Stimulated activated CD4-positive, alpha-beta T cell treated with anti-CD3 and anti-CD28 coated beads, Interleukin-15, amount 100 ng/mL, for 48 hours (primary cell): ENCODE measurements around the gene ZBTB32.

Experiments used
- DNase-seq, 2 donors: peaks; one replicate each; pipeline ENCODE4 v3.0.0-alpha.2; 2020; ENCODE audit warnings: low read depth in 2 of 2

ZBTB32 gene

GRCh38 chr19:35736913-35737886 lies 32.8 kb downstream of the ZBTB32 start:
- no peak for DNase-seq

GRCh38 chr19:35738021-35738886 lies 33.9 kb downstream of the ZBTB32 start:
- no peak for DNase-seq

- no peak for DNase-seq
These were observed 34.5 kb downstream of the ZBTB32 start for GRCh38 chr19:35738887-35739229.

GRCh38 chr19:35739275-35740107 lies 35.1 kb downstream of the ZBTB32 start:
- DNase-seq, result no peak

- DNase-seq, result no peak
These were observed 35.7 kb downstream of the ZBTB32 start for GRCh38 chr19:35740108-35740422.

GRCh38 chr19:35740423-35741202 lies 36.3 kb downstream of the ZBTB32 start:
- DNase-seq, result peak; percentile 91 to 97

GRCh38 chr19:35741203-35741515 lies 36.8 kb downstream of the ZBTB32 start:
- no peak for DNase-seq

GRCh38 chr19:35742121-35742724 lies 37.9 kb downstream of the ZBTB32 start, which contains the start of gene IGFLR1:
Gene IGFLR1 (minus strand): TSS chr19:35742452. CDS start chr19:35741180, 1,272 bp downstream.
- DNase-seq, result peak; percentile 65 to 71

- DNase-seq, result no peak
These were observed 39.5 kb downstream of the ZBTB32 start for GRCh38 chr19:35743640-35744429.

GRCh38 chr19:35744430-35745327 lies 40.3 kb downstream of the ZBTB32 start:
- DNase-seq, result peak; percentile 90 to 91

GRCh38 chr19:35745328-35746086 lies 41.1 kb downstream of the ZBTB32 start, which contains the start of the genes PSENEN and U2AF1L4:
Gene PSENEN (plus strand): TSS chr19:35745651. CDS start chr19:35745931, 280 bp downstream.
Gene U2AF1L4 (minus strand): TSS chr19:35745418. CDS start chr19:35745391, 27 bp downstream.
- DNase-seq, result peak; percentile 91 to 93

- no peak for DNase-seq
These were observed 41.7 kb downstream of the ZBTB32 start for GRCh38 chr19:35746087-35746462.

- no peak for DNase-seq
These were observed 42.2 kb downstream of the ZBTB32 start for GRCh38 chr19:35746531-35746930.

- peak; percentile 97 to 98 for DNase-seq
These were observed 44.0 kb downstream of the ZBTB32 start, which contains the start of gene LIN37 for GRCh38 chr19:35748106-35749020. Gene LIN37 (plus strand): TSS chr19:35748576. CDS start chr19:35748725, 149 bp downstream.

GRCh38 chr19:35750167-35750566 lies 45.8 kb downstream of the ZBTB32 start:
- no peak for DNase-seq
